ENCODE results near the gene ERC2.

ERC2 gene

GRCh38 chr3:55775366-55776154, 692.7 kb downstream of the ERC2 start:
- Histone ChIP-seq H3K4me1 (ENCODE audit: control insufficient read depth, insufficient read depth, low read length, unreplicated experiment) (no peaks in the 10 kb centered on the region), H3K4me3 (ENCODE audit: low read depth, low read length) (no peak overlapping the region), H2AFZ (ENCODE audit: low read length, unreplicated experiment) (no peak overlapping the region), H3K27me3 (ENCODE audit: insufficient read depth, low read length) (no peaks in the 10 kb centered on the region), H3K27ac (ENCODE audit: low read depth, low read length) (no peak overlapping the region), H3K36me3 (ENCODE audit: insufficient read depth, low read length) (no peaks in the 10 kb centered on the region), H3K79me2 (ENCODE audit: control insufficient read depth, insufficient read depth, low read length, unreplicated experiment) (no peaks in the 10 kb centered on the region)

- H3K27me3 ChIP-seq (ENCODE audit: insufficient read depth, low read length): no peaks in the 10 kb centered on the region
- no peaks in the 10 kb centered on the region for H3K36me3 ChIP-seq (ENCODE audit: insufficient read depth, low read length)
- H3K4me1 ChIP-seq (ENCODE audit: control insufficient read depth, insufficient read depth, low read length, unreplicated experiment): no peaks in the 10 kb centered on the region
- H3K4me3 ChIP-seq (ENCODE audit: low read depth, low read length): no peak overlapping the region
- H3K27ac ChIP-seq (ENCODE audit: low read depth, low read length): no peak overlapping the region
- H3K79me2 ChIP-seq (ENCODE audit: control insufficient read depth, insufficient read depth, low read length, unreplicated experiment): no peaks in the 10 kb centered on the region
- no peak overlapping the region for H2AFZ ChIP-seq (ENCODE audit: low read length, unreplicated experiment)
Observed at GRCh38 chr3:55774856-55775255, 693.4 kb downstream of the ERC2 start.

- no peak overlapping the region for H3K4me3 ChIP-seq (ENCODE audit: low read depth, low read length)
- no peaks in the 10 kb centered on the region for H3K79me2 ChIP-seq (ENCODE audit: control insufficient read depth, insufficient read depth, low read length, unreplicated experiment)
- H3K36me3 ChIP-seq (ENCODE audit: insufficient read depth, low read length): no peaks in the 10 kb centered on the region
- no peak overlapping the region for H3K27ac ChIP-seq (ENCODE audit: low read depth, low read length)
- H3K27me3 ChIP-seq (ENCODE audit: insufficient read depth, low read length): no peaks in the 10 kb centered on the region
- no peaks in the 10 kb centered on the region for H3K4me1 ChIP-seq (ENCODE audit: control insufficient read depth, insufficient read depth, low read length, unreplicated experiment)
- H2AFZ ChIP-seq (ENCODE audit: low read length, unreplicated experiment): no peak overlapping the region
Observed at GRCh38 chr3:55771503-55771902, 696.8 kb downstream of the ERC2 start.

- Histone ChIP-seq H3K36me3 (ENCODE audit: insufficient read depth, low read length) (no peaks in the 10 kb centered on the region), H3K4me3 (ENCODE audit: low read depth, low read length) (no peak overlapping the region), H3K27ac (ENCODE audit: low read depth, low read length) (no peak overlapping the region), H3K27me3 (ENCODE audit: insufficient read depth, low read length) (no peaks in the 10 kb centered on the region), H3K79me2 (ENCODE audit: control insufficient read depth, insufficient read depth, low read length, unreplicated experiment) (no peaks in the 10 kb centered on the region), H3K4me1 (ENCODE audit: control insufficient read depth, insufficient read depth, low read length, unreplicated experiment) (no peaks in the 10 kb centered on the region), H2AFZ (ENCODE audit: low read length, unreplicated experiment) (no peak overlapping the region)
Observed at GRCh38 chr3:55770077-55770476, 698.2 kb downstream of the ERC2 start.

GRCh38 chr3:55766753-55767152, 701.5 kb downstream of the ERC2 start:
- Histone ChIP-seq H2AFZ (ENCODE audit: low read length, unreplicated experiment) (no peak overlapping the region), H3K27ac (ENCODE audit: low read depth, low read length) (no peak overlapping the region), H3K27me3 (ENCODE audit: insufficient read depth, low read length) (no peaks in the 10 kb centered on the region), H3K36me3 (ENCODE audit: insufficient read depth, low read length) (no peaks in the 10 kb centered on the region), H3K4me3 (ENCODE audit: low read depth, low read length) (no peak overlapping the region), H3K79me2 (ENCODE audit: control insufficient read depth, insufficient read depth, low read length, unreplicated experiment) (no peaks in the 10 kb centered on the region), H3K4me1 (ENCODE audit: control insufficient read depth, insufficient read depth, low read length, unreplicated experiment) (no peaks in the 10 kb centered on the region)

- Histone ChIP-seq H3K27ac (ENCODE audit: low read depth, low read length) (no peak overlapping the region), H2AFZ (ENCODE audit: low read length, unreplicated experiment) (no peak overlapping the region), H3K27me3 (ENCODE audit: insufficient read depth, low read length) (no peaks in the 10 kb centered on the region)
Observed at GRCh38 chr3:55765906-55766701, 702.2 kb downstream of the ERC2 start.

GRCh38 chr3:55765398-55765797, 702.9 kb downstream of the ERC2 start:
- Histone ChIP-seq H3K27ac (ENCODE audit: low read depth, low read length) (no peak overlapping the region), H3K4me1 (ENCODE audit: control insufficient read depth, insufficient read depth, low read length, unreplicated experiment) (no peaks in the 10 kb centered on the region), H3K79me2 (ENCODE audit: control insufficient read depth, insufficient read depth, low read length, unreplicated experiment) (no peaks in the 10 kb centered on the region)

More at GRCh38 chr3:55765906-55766701, 702.2 kb downstream of the ERC2 start:
- Histone ChIP-seq H3K79me2 (ENCODE audit: control insufficient read depth, insufficient read depth, low read length, unreplicated experiment) (no peaks in the 10 kb centered on the region), H3K36me3 (ENCODE audit: insufficient read depth, low read length) (no peaks in the 10 kb centered on the region), H3K4me1 (ENCODE audit: control insufficient read depth, insufficient read depth, low read length, unreplicated experiment) (no peaks in the 10 kb centered on the region), H3K4me3 (ENCODE audit: low read depth, low read length) (no peak overlapping the region)

GRCh38 chr3:55756976-55757375, 711.3 kb downstream of the ERC2 start:
- H3K36me3 ChIP-seq (ENCODE audit: insufficient read depth, low read length): no peaks in the 10 kb centered on the region
- H3K4me1 ChIP-seq (ENCODE audit: control insufficient read depth, insufficient read depth, low read length, unreplicated experiment): no peaks in the 10 kb centered on the region
- H2AFZ ChIP-seq (ENCODE audit: low read length, unreplicated experiment): no peak overlapping the region
- H3K27ac ChIP-seq (ENCODE audit: low read depth, low read length): no peak overlapping the region
- H3K27me3 ChIP-seq (ENCODE audit: insufficient read depth, low read length): no peaks in the 10 kb centered on the region
- H3K79me2 ChIP-seq (ENCODE audit: control insufficient read depth, insufficient read depth, low read length, unreplicated experiment): no peaks in the 10 kb centered on the region
- H3K4me3 ChIP-seq (ENCODE audit: low read depth, low read length): no peak overlapping the region

More at GRCh38 chr3:55765398-55765797, 702.9 kb downstream of the ERC2 start:
- H2AFZ ChIP-seq (ENCODE audit: low read length, unreplicated experiment): no peak overlapping the region
- H3K36me3 ChIP-seq (ENCODE audit: insufficient read depth, low read length): no peaks in the 10 kb centered on the region
- H3K27me3 ChIP-seq (ENCODE audit: insufficient read depth, low read length): no peaks in the 10 kb centered on the region
- no peak overlapping the region for H3K4me3 ChIP-seq (ENCODE audit: low read depth, low read length)

- no peaks in the 10 kb centered on the region for H3K36me3 ChIP-seq (ENCODE audit: insufficient read depth, low read length)
- no peak overlapping the region for H3K4me3 ChIP-seq (ENCODE audit: low read depth, low read length)
- H3K4me1 ChIP-seq (ENCODE audit: control insufficient read depth, insufficient read depth, low read length, unreplicated experiment): no peaks in the 10 kb centered on the region
- H2AFZ ChIP-seq (ENCODE audit: low read length, unreplicated experiment): no peak overlapping the region
- no peaks in the 10 kb centered on the region for H3K27me3 ChIP-seq (ENCODE audit: insufficient read depth, low read length)
- H3K27ac ChIP-seq (ENCODE audit: low read depth, low read length): no peak overlapping the region
- no peaks in the 10 kb centered on the region for H3K79me2 ChIP-seq (ENCODE audit: control insufficient read depth, insufficient read depth, low read length, unreplicated experiment)
Observed at GRCh38 chr3:55755516-55756205, 712.6 kb downstream of the ERC2 start.

GRCh38 chr3:55752911-55753310, 715.4 kb downstream of the ERC2 start:
- no peak overlapping the region for H3K27ac ChIP-seq (ENCODE audit: low read depth, low read length)
- H3K79me2 ChIP-seq (ENCODE audit: control insufficient read depth, insufficient read depth, low read length, unreplicated experiment): no peaks in the 10 kb centered on the region
- no peaks in the 10 kb centered on the region for H3K4me1 ChIP-seq (ENCODE audit: control insufficient read depth, insufficient read depth, low read length, unreplicated experiment)
- H3K36me3 ChIP-seq (ENCODE audit: insufficient read depth, low read length): no peaks in the 10 kb centered on the region
- H2AFZ ChIP-seq (ENCODE audit: low read length, unreplicated experiment): no peak overlapping the region
- H3K27me3 ChIP-seq (ENCODE audit: insufficient read depth, low read length): no peaks in the 10 kb centered on the region
- no peak overlapping the region for H3K4me3 ChIP-seq (ENCODE audit: low read depth, low read length)
